ENCODE measurements around the gene STX8.

GRCh38 chr17:9410737-9411136, 164.9 kb downstream of the STX8 start:
- TF ChIP-seq FOXM1 (IDR thresholded peaks at IDR 0.05; ENCODE audit: borderline replicate concordance): no peak
- TF ChIP-seq TARDBP (IDR thresholded peaks at IDR 0.05): no peak
- no peak for TF ChIP-seq FOXK2 (IDR thresholded peaks at IDR 0.05)
- TF ChIP-seq L3MBTL2 (conservative IDR thresholded peaks at IDR 0.05): no peak
- no peak for TF ChIP-seq BHLHE40 (IDR thresholded peaks at IDR 0.05; ENCODE audit: borderline replicate concordance)
- TF ChIP-seq HDGF (IDR thresholded peaks at IDR 0.05; ENCODE audit: borderline replicate concordance): no peak
- no peak for TF ChIP-seq SP1 (IDR thresholded peaks at IDR 0.05)
- TF ChIP-seq LEF1 (IDR thresholded peaks at IDR 0.05; ENCODE audit: borderline replicate concordance): no peak
